ENCODE data around the gene KRT85.

The KRT85 gene

DNA sequence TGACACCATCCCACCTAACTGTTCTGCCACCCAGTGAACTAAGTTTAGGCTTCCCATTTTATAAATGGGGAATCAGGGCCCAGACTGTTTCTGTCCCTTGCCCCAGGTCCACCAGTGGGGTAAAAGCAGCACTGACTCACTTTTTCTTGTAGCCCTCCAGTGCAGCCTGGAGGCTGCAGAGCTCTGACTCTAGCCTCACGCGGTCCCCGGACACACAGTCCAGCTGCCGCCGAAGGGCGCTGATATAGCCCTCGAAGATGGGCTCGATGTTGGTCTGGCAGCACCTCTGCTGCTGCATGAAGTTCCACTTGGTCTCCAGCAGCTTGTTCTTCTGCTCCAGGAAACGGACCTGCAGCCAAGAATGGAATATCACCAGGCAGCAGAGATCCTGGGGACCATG is 36.3 kb upstream of the KRT85 start:
- Histone ChIP-seq H2AFZ (ENCODE audit: low read length) (no peak overlapping the region), H3K9me3 (replicated peaks; ENCODE audit: insufficient read depth, low read length) (no peaks in the 10 kb centered on the region), H3K4me3 (ENCODE audit: low read length) (no peak overlapping the region), H3K79me2 (ENCODE audit: low read length) (no peaks in the 10 kb centered on the region), H3K27me3 (replicated peaks; ENCODE audit: insufficient read depth, low read length) (peaks cover 82% of the 10 kb centered on the region), H3K27ac (ENCODE audit: low read length) (no peak overlapping the region), H3K4me1 (ENCODE audit: low read length) (no peaks in the 10 kb centered on the region), H3K9ac (ENCODE audit: low read length) (no peak overlapping the region), H3K36me3 (replicated peaks; ENCODE audit: insufficient read depth, low read length) (no peaks in the 10 kb centered on the region), H3K4me2 (ENCODE audit: low read depth, low read length) (no peak overlapping the region), H3F3A (ENCODE audit: insufficient read depth, low read length) (no peaks in the 10 kb centered on the region), H4K20me1 (ENCODE audit: insufficient read depth, low read length) (no peaks in the 10 kb centered on the region), H3K9me2 (replicated peaks; ENCODE audit: insufficient read depth, low read length) (no peaks in the 10 kb centered on the region)
- no peak for DNase-seq
- TF ChIP-seq, protein P1, sequence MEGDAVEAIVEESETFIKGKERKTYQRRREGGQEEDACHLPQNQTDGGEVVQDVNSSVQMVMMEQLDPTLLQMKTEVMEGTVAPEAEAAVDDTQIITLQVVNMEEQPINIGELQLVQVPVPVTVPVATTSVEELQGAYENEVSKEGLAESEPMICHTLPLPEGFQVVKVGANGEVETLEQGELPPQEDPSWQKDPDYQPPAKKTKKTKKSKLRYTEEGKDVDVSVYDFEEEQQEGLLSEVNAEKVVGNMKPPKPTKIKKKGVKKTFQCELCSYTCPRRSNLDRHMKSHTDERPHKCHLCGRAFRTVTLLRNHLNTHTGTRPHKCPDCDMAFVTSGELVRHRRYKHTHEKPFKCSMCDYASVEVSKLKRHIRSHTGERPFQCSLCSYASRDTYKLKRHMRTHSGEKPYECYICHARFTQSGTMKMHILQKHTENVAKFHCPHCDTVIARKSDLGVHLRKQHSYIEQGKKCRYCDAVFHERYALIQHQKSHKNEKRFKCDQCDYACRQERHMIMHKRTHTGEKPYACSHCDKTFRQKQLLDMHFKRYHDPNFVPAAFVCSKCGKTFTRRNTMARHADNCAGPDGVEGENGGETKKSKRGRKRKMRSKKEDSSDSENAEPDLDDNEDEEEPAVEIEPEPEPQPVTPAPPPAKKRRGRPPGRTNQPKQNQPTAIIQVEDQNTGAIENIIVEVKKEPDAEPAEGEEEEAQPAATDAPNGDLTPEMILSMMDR (IDR thresholded peaks at IDR 0.05; ENCODE audit: low read length): no peak
- no peak for TF ChIP-seq EZH2 (optimal IDR thresholded peaks at IDR 0.05; ENCODE audit: low read depth, low read length)
- no peak for TF ChIP-seq EZH2phosphoT487 (IDR thresholded peaks at IDR 0.05; ENCODE audit: low read length)

DNA sequence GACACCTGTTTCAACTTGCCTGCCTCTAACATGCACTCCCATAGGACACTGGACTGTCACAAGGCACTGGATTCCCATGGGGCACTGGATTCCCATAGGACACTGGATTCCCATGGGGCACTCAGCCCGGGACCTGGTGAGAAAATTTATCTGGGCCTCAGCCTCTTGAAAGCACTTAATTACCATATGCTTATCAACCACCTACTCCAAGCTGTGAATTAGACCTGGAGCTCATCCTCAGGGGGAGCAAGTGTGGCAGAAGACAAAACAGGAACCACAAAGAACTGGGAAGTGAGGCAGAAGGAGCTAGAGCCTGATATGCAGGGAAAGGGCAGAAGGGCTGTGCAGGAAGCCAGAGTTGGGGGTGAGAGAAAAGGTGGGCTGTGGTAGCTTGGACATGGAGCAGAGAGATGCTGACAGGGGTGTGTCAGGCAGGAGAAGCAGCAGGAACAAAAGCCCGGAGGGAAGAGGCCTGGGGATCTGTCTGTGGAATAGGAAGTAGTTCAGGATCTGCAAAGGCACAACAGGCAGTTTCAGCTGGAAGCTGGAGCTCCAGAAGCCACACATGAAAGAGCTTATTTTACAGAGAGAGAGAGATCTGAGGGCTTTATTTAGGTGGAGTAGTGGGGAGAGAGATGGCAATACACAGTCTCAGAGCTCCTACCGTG is 35.7 kb upstream of the KRT85 start:
- H4K20me1 ChIP-seq (ENCODE audit: insufficient read depth, low read length): no peaks in the 10 kb centered on the region
- H3K4me1 ChIP-seq (ENCODE audit: low read length): no peaks in the 10 kb centered on the region
- TF ChIP-seq EZH2 (optimal IDR thresholded peaks at IDR 0.05; ENCODE audit: low read depth, low read length): no peak
- TF ChIP-seq, protein P1 (IDR thresholded peaks at IDR 0.05; ENCODE audit: low read length): no peak
- TF ChIP-seq EZH2phosphoT487 (IDR thresholded peaks at IDR 0.05; ENCODE audit: low read length): no peak
- H3K4me2 ChIP-seq (ENCODE audit: low read depth, low read length): no peak overlapping the region
- DNase-seq: no peak
- H3K27me3 ChIP-seq (replicated peaks; ENCODE audit: insufficient read depth, low read length): peaks cover 80% of the 10 kb centered on the region
- no peak overlapping the region for H3K4me3 ChIP-seq (ENCODE audit: low read length)
- no peaks in the 10 kb centered on the region for H3K79me2 ChIP-seq (ENCODE audit: low read length)
- no peaks in the 10 kb centered on the region for H3K36me3 ChIP-seq (replicated peaks; ENCODE audit: insufficient read depth, low read length)
- H3F3A ChIP-seq (ENCODE audit: insufficient read depth, low read length): no peaks in the 10 kb centered on the region
- H2AFZ ChIP-seq (ENCODE audit: low read length): no peak overlapping the region
- H3K9me3 ChIP-seq (replicated peaks; ENCODE audit: insufficient read depth, low read length): no peaks in the 10 kb centered on the region
- H3K9ac ChIP-seq (ENCODE audit: low read length): no peak overlapping the region
- no peak overlapping the region for H3K27ac ChIP-seq (ENCODE audit: low read length)
- no peaks in the 10 kb centered on the region for H3K9me2 ChIP-seq (replicated peaks; ENCODE audit: insufficient read depth, low read length)

DNA sequence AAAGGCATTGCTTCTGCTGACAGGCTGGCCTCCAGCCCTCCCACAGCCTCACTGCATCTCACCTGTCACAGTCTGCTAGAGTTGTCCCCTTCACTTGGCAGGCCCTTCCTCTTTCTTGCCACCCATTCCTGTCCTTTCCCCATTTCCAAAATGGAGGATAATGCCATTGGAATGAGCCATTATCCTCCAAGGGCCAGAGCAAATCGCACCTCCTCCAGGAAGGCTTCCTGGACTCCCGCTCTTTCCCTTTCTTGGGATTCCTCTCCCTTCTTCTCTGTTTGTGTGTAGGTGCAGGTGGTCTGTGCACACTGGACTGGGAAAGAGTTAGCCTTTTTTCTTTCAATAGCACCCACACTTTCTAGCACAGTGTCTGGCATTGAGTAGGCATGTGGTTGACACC is 35.1 kb upstream of the KRT85 start:
- no peaks in the 10 kb centered on the region for H3K9me2 ChIP-seq (replicated peaks; ENCODE audit: insufficient read depth, low read length)
- no peak for TF ChIP-seq EZH2 (optimal IDR thresholded peaks at IDR 0.05; ENCODE audit: low read depth, low read length)
- no peak overlapping the region for H3K27ac ChIP-seq (ENCODE audit: low read length)
- no peak overlapping the region for H3K9ac ChIP-seq (ENCODE audit: low read length)
- no peak overlapping the region for H3K4me2 ChIP-seq (ENCODE audit: low read depth, low read length)
- DNase-seq: no peak
- peaks cover 80% of the 10 kb centered on the region for H3K27me3 ChIP-seq (replicated peaks; ENCODE audit: insufficient read depth, low read length)
- no peaks in the 10 kb centered on the region for H3K79me2 ChIP-seq (ENCODE audit: low read length)
- H3K9me3 ChIP-seq (replicated peaks; ENCODE audit: insufficient read depth, low read length): no peaks in the 10 kb centered on the region
- H3K36me3 ChIP-seq (replicated peaks; ENCODE audit: insufficient read depth, low read length): no peaks in the 10 kb centered on the region
- H3K4me1 ChIP-seq (ENCODE audit: low read length): no peaks in the 10 kb centered on the region
- H3F3A ChIP-seq (ENCODE audit: insufficient read depth, low read length): no peaks in the 10 kb centered on the region
- no peak overlapping the region for H2AFZ ChIP-seq (ENCODE audit: low read length)
- no peaks in the 10 kb centered on the region for H4K20me1 ChIP-seq (ENCODE audit: insufficient read depth, low read length)
- H3K4me3 ChIP-seq (ENCODE audit: low read length): no peak overlapping the region

DNA sequence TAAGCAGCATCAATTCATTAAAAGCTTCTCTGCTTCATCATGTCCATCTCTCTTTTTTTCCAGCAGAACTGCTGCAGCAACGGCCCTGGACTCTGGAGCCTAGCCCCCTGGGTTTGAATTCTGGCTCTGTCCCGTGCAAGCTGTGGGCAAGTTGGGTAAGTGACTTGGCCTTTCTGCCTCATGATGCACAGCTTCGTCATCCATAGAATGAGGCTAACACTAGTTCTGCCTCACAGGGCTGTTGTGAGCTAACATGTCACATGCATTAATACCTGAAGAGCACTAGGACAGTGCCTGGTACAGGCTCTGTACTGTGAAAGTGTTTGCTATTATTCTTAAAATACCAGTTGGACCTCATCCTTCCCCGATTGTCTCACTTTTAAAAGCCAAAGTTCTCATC is 34.6 kb upstream of the KRT85 start:
- Histone ChIP-seq H3K27ac (ENCODE audit: low read length) (no peak overlapping the region), H3K4me1 (ENCODE audit: low read length) (no peaks in the 10 kb centered on the region), H4K20me1 (ENCODE audit: insufficient read depth, low read length) (no peaks in the 10 kb centered on the region), H3F3A (ENCODE audit: insufficient read depth, low read length) (no peaks in the 10 kb centered on the region), H3K36me3 (replicated peaks; ENCODE audit: insufficient read depth, low read length) (no peaks in the 10 kb centered on the region), H3K9me2 (replicated peaks; ENCODE audit: insufficient read depth, low read length) (no peaks in the 10 kb centered on the region), H3K79me2 (ENCODE audit: low read length) (no peaks in the 10 kb centered on the region), H3K27me3 (replicated peaks; ENCODE audit: insufficient read depth, low read length) (peaks cover 80% of the 10 kb centered on the region), H3K4me2 (ENCODE audit: low read depth, low read length) (no peak overlapping the region), H2AFZ (ENCODE audit: low read length) (no peak overlapping the region), H3K9me3 (replicated peaks; ENCODE audit: insufficient read depth, low read length) (no peaks in the 10 kb centered on the region), H3K4me3 (ENCODE audit: low read length) (no peak overlapping the region), H3K9ac (ENCODE audit: low read length) (no peak overlapping the region)
- TF ChIP-seq EZH2 (optimal IDR thresholded peaks at IDR 0.05; ENCODE audit: low read depth, low read length) (no peak), EZH2phosphoT487 (IDR thresholded peaks at IDR 0.05; ENCODE audit: low read length) (no peak)
- TF ChIP-seq, protein P1 (IDR thresholded peaks at IDR 0.05; ENCODE audit: low read length): no peak
- no peak for DNase-seq
